WTC11 (cell line): Measurements from ENCODE around the gene ZDHHC19. TPM values are rescaled to one million over a fixed set of nuclear protein-coding genes. Genes with fewer than 3 reads are reported as not detected.
"Not testable (repeated sequence)": the region's sequence is repeated elsewhere in the genome, so short reads cannot be mapped to it uniquely, and the experiment has no call there.

Experiments used
- ATAC-seq: fragments of 200-7000 bp; cut with Tn5 transposase; 2 replicates; pipeline ENCODE4 v1.10.0; 2021; ENCODE audit warnings: mild to moderate bottlenecking, moderate library complexity
- CTCF ChIA-PET: fragments of 300-600 bp; sonication (Branson Sonifier 250); formaldehyde crosslinking; loops from one replicate; lab custom pipeline; 2021; ENCODE audit warnings: antibody characterized with exemption; lab: Charles Lee
- POLR2A ChIA-PET: fragments of 350-600 bp; sonication (Branson Sonifier 250); formaldehyde crosslinking; loops from one replicate; lab custom pipeline; 2021; ENCODE audit warnings: antibody characterized with exemption; lab: Charles Lee
- DNase-seq: peaks from one replicate; pipeline ENCODE4 v3.0.0; 2021; ENCODE audit warnings: low spot score
- H3K27ac Mint-ChIP-seq: 2 replicates; pipeline ENCODE4 v1.8.0; 2021; ENCODE audit warnings: mixed read lengths
- H3K27me3 Mint-ChIP-seq: 2 replicates; pipeline ENCODE4 v1.8.0; 2021; ENCODE audit warnings: low read depth, mild to moderate bottlenecking, moderate library complexity, mixed read lengths
- H3K36me3 Mint-ChIP-seq: 2 replicates; pipeline ENCODE4 v1.8.0; 2021; ENCODE audit warnings: mixed read lengths
- H3K4me1 Mint-ChIP-seq: 2 replicates; pipeline ENCODE4 v1.8.0; 2022; ENCODE audit warnings: mixed read lengths
- H3K4me3 Mint-ChIP-seq: 2 replicates; pipeline ENCODE4 v1.8.0; 2021; ENCODE audit warnings: mild to moderate bottlenecking, moderate library complexity, mixed read lengths
- H3K9me3 Mint-ChIP-seq: 2 replicates; pipeline ENCODE4 v1.8.0; 2021; ENCODE audit warnings: mixed read lengths
- AFF4 ChIP-seq: sonication (generic); formaldehyde crosslinking; IDR thresholded peaks from 2 replicates; pipeline ENCODE4 v1.8.1; 2023; ENCODE audit warnings: mild to moderate bottlenecking, missing genetic modification reagents, borderline replicate concordance
- ATF2 ChIP-seq: sonication (generic); formaldehyde crosslinking; IDR thresholded peaks from 2 replicates; pipeline ENCODE4 v1.8.1; 2022; ENCODE audit warnings: low read depth, missing genetic modification reagents, borderline replicate concordance
- CREB1 ChIP-seq: sonication (generic); formaldehyde crosslinking; IDR thresholded peaks from 2 replicates; pipeline ENCODE4 v1.8.0; 2023; ENCODE audit warnings: mild to moderate bottlenecking, missing genetic modification reagents
- CREM ChIP-seq: sonication (generic); formaldehyde crosslinking; IDR thresholded peaks from 2 replicates; pipeline ENCODE4 v1.8.1; 2022; ENCODE audit warnings: mild to moderate bottlenecking, missing genetic modification reagents, moderate library complexity
- ETV6 ChIP-seq: sonication (generic); formaldehyde crosslinking; IDR thresholded peaks from 2 replicates; pipeline ENCODE4 v1.8.1; 2022; ENCODE audit warnings: mild to moderate bottlenecking, missing genetic modification reagents
- HMGA2 ChIP-seq: fragments of 250-450 bp; sonication (Bioruptor Pico); IDR thresholded peaks from 2 replicates; pipeline ENCODE4 v1.4.0; 2021; ENCODE audit warnings: mild to moderate bottlenecking, moderate library complexity
- JAZF1 ChIP-seq: fragments of 250-450 bp; sonication (Bioruptor Pico); IDR thresholded peaks from 2 replicates; pipeline ENCODE4 v1.9.0; 2021; ENCODE audit warnings: moderate library complexity, mild to moderate bottlenecking, inconsistent platforms
- JUN ChIP-seq: sonication (generic); formaldehyde crosslinking; IDR thresholded peaks from 2 replicates; pipeline ENCODE4 v1.8.0; 2023; ENCODE audit warnings: mild to moderate bottlenecking, missing genetic modification reagents
- KAT7 ChIP-seq: sonication (generic); formaldehyde crosslinking; IDR thresholded peaks from 2 replicates; pipeline ENCODE4 v1.8.1; 2023; ENCODE audit warnings: missing genetic modification reagents, mild to moderate bottlenecking, borderline replicate concordance
- MAX ChIP-seq: sonication (generic); formaldehyde crosslinking; IDR thresholded peaks from 2 replicates; pipeline ENCODE4 v1.8.0; 2022; ENCODE audit warnings: mild to moderate bottlenecking, missing genetic modification reagents
- NR1H2 ChIP-seq: sonication (generic); formaldehyde crosslinking; IDR thresholded peaks from 2 replicates; pipeline ENCODE4 v1.9.0; 2021; ENCODE audit warnings: mild to moderate bottlenecking, moderate library complexity, missing genetic modification reagents
- PRRX2 ChIP-seq: fragments of 250-450 bp; sonication (Bioruptor Pico); IDR thresholded peaks from 2 replicates; pipeline ENCODE4 v1.8.0; 2021; ENCODE audit warnings: mild to moderate bottlenecking
- RELA ChIP-seq: sonication (generic); formaldehyde crosslinking; IDR thresholded peaks from 2 replicates; pipeline ENCODE4 v1.8.1; 2022; ENCODE audit warnings: missing genetic modification reagents, mild to moderate bottlenecking, borderline replicate concordance
- ZNF317 ChIP-seq: sonication (generic); formaldehyde crosslinking; IDR thresholded peaks from 2 replicates; pipeline ENCODE4 v1.8.1; 2023; ENCODE audit warnings: low read depth, mild to moderate bottlenecking, moderate library complexity, missing genetic modification reagents, borderline replicate concordance
- total RNA-seq: library from RNA; stranded (reverse); gene quantifications from 3 replicates; pipeline ENCODE4 v1.2.3, GENCODE V29; 2021
- TF ChIP-seq, protein P1 (sequence below): sonication (generic); formaldehyde crosslinking; IDR thresholded peaks from 2 replicates; pipeline ENCODE4 v1.8.1; 2023; ENCODE audit warnings: mild to moderate bottlenecking, moderate library complexity, missing genetic modification reagents
- TF ChIP-seq, protein P2 (sequence below): sonication (generic); formaldehyde crosslinking; IDR thresholded peaks from 2 replicates; pipeline ENCODE4 v1.8.0; 2023; ENCODE audit warnings: missing genetic modification reagents
- TF ChIP-seq, protein P3 (sequence below): sonication (generic); formaldehyde crosslinking; IDR thresholded peaks from 2 replicates; pipeline ENCODE4 v1.8.1; 2022; ENCODE audit warnings: missing genetic modification reagents, borderline replicate concordance
- TF ChIP-seq, protein P4 (sequence below): fragments of 200-600 bp; IDR thresholded peaks from 2 replicates; pipeline ENCODE4 v1.8.0; 2022; ENCODE audit warnings: antibody characterized with exemption

ZDHHC19 gene
- total RNA-seq, 1 experiment from 2014 or later, result 4.4 TPM

GRCh38 chr3:196207159-196207832 is 3.9 kb downstream of the ZDHHC19 start (continued):
- no peak for TF ChIP-seq ETV6 (CRISPR knock-in tag)
- no peak for TF ChIP-seq ZNF317 (CRISPR knock-in tag)
- TF ChIP-seq, protein P1, sequence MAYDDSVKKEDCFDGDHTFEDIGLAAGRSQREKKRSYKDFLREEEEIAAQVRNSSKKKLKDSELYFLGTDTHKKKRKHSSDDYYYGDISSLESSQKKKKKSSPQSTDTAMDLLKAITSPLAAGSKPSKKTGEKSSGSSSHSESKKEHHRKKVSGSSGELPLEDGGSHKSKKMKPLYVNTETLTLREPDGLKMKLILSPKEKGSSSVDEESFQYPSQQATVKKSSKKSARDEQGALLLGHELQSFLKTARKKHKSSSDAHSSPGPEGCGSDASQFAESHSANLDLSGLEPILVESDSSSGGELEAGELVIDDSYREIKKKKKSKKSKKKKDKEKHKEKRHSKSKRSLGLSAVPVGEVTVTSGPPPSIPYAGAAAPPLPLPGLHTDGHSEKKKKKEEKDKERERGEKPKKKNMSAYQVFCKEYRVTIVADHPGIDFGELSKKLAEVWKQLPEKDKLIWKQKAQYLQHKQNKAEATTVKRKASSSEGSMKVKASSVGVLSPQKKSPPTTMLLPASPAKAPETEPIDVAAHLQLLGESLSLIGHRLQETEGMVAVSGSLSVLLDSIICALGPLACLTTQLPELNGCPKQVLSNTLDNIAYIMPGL (CRISPR knock-in tag), result no peak
- no peak for TF ChIP-seq RELA (CRISPR knock-in tag)
- TF ChIP-seq ATF2 (CRISPR knock-in tag), result no peak
- TF ChIP-seq NR1H2 (CRISPR knock-in tag), result no peak
- no peak for TF ChIP-seq HMGA2

- H3K27me3 Mint-ChIP-seq, result peaks cover 30% of the 10 kb centered on the region
- CTCF ChIA-PET, result interaction anchor here (1.0 kb wide), 1 partner anchor 9 kb away, joined by 4 read pairs; no protein-coding TSS in a partner anchor
- ATAC-seq, H3K4me1 Mint-ChIP-seq, H3K36me3 Mint-ChIP-seq, DNase-seq, POLR2A ChIA-PET, H3K27ac Mint-ChIP-seq, H3K4me3 Mint-ChIP-seq, H3K9me3 Mint-ChIP-seq: not testable (repeated sequence)
Observed at GRCh38 chr3:196205442-196206205, 5.6 kb downstream of the ZDHHC19 start.

DNA sequence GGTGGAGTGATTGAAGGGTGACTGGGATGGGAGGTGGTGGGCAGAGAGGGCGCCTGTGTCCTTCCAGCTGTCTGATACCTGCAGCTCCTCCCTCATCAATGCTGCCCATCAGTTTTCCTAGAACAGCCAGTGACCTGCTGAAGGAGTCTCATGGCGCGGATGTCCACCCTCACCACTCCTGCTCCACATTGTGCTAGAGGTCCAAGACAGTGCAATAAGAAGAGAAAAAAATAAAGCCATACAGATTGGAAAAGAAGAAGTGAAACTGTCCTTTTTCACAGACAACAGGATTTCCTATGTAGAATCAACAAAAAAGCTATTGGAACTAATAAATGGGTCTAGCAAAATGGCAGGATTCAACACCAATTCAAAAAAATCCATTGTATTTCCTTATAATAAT is 7.4 kb downstream of the ZDHHC19 start:
- ATAC-seq, result no peak
- H3K4me1 Mint-ChIP-seq, result peaks cover 7% of the 10 kb centered on the region; the same call in 1 of the 2 replicates
- CTCF ChIA-PET, result interaction anchor here (1.0 kb wide), 1 partner anchor 125 kb away, joined by 3 read pairs; no protein-coding TSS in a partner anchor
- no peak for TF ChIP-seq RELA (CRISPR knock-in tag)
- TF ChIP-seq, protein P2, sequence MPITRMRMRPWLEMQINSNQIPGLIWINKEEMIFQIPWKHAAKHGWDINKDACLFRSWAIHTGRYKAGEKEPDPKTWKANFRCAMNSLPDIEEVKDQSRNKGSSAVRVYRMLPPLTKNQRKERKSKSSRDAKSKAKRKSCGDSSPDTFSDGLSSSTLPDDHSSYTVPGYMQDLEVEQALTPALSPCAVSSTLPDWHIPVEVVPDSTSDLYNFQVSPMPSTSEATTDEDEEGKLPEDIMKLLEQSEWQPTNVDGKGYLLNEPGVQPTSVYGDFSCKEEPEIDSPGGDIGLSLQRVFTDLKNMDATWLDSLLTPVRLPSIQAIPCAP (CRISPR knock-in tag), result no peak
- TF ChIP-seq, protein P3, sequence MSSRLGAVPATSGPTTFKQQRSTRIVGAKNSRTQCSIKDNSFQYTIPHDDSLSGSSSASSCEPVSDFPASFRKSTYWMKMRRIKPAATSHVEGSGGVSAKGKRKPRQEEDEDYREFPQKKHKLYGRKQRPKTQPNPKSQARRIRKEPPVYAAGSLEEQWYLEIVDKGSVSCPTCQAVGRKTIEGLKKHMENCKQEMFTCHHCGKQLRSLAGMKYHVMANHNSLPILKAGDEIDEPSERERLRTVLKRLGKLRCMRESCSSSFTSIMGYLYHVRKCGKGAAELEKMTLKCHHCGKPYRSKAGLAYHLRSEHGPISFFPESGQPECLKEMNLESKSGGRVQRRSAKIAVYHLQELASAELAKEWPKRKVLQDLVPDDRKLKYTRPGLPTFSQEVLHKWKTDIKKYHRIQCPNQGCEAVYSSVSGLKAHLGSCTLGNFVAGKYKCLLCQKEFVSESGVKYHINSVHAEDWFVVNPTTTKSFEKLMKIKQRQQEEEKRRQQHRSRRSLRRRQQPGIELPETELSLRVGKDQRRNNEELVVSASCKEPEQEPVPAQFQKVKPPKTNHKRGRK (CRISPR knock-in tag), result no peak
- no peak for TF ChIP-seq CREM (CRISPR knock-in tag)
- TF ChIP-seq KAT7 (CRISPR knock-in tag), result no peak
- no peak for TF ChIP-seq JUN (CRISPR knock-in tag)
- no peak for TF ChIP-seq MAX (CRISPR knock-in tag)
- TF ChIP-seq, protein P4, sequence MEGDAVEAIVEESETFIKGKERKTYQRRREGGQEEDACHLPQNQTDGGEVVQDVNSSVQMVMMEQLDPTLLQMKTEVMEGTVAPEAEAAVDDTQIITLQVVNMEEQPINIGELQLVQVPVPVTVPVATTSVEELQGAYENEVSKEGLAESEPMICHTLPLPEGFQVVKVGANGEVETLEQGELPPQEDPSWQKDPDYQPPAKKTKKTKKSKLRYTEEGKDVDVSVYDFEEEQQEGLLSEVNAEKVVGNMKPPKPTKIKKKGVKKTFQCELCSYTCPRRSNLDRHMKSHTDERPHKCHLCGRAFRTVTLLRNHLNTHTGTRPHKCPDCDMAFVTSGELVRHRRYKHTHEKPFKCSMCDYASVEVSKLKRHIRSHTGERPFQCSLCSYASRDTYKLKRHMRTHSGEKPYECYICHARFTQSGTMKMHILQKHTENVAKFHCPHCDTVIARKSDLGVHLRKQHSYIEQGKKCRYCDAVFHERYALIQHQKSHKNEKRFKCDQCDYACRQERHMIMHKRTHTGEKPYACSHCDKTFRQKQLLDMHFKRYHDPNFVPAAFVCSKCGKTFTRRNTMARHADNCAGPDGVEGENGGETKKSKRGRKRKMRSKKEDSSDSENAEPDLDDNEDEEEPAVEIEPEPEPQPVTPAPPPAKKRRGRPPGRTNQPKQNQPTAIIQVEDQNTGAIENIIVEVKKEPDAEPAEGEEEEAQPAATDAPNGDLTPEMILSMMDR, result no peak
- no peak for TF ChIP-seq CREB1 (CRISPR knock-in tag)
- TF ChIP-seq PRRX2 (CRISPR knock-in tag), result no peak
- no peak for TF ChIP-seq HMGA2
- no peak for TF ChIP-seq AFF4 (CRISPR knock-in tag)
- TF ChIP-seq JAZF1 (CRISPR knock-in tag), result no peak

More for the DNA sequence above, 7.4 kb downstream of the ZDHHC19 start:
- Mint-ChIP-seq H3K9me3 (peaks cover 4% of the 10 kb centered on the region; the same call in 1 of the 2 replicates), H3K27ac (no peak overlapping the region), H3K27me3 (peaks cover 30% of the 10 kb centered on the region), H3K4me3 (no peak overlapping the region), H3K36me3 (no peaks in the 10 kb centered on the region)
- POLR2A ChIA-PET, result no interaction called here
- DNase-seq, result no peak
